Measurements from ENCODE around the gene TRIM38.

- TF ChIP-seq CTCF (IDR thresholded peaks at IDR 0.05; ENCODE audit: extremely low read depth in 1 of 2, insufficient read depth in 1 of 2, low read depth in 1 of 2, low read length in 2 of 2) (no peak), POLR2AphosphoS5 (IDR thresholded peaks at IDR 0.05; ENCODE audit: insufficient read depth, low read depth, low read length) (no peak)
Measured at GRCh38 chr6:25952535-25952934, 10.1 kb upstream of the TRIM38 start.

Data from endothelial cell of umbilical vein (primary cell).